Panc1 (cell line): ENCODE measurements around the gene MTHFSD. TPM values are rescaled to one million over a fixed set of nuclear protein-coding genes. Genes with fewer than 3 reads are reported as not detected.

Experiments
- ATAC-seq: fragments of 200-7000 bp; cut with Tn5 transposase; 2 replicates; pipeline ENCODE4 v1.9.1; 2020; ENCODE audit warnings: mild to moderate bottlenecking, moderate library complexity
- BruUV-seq: library from RNA; stranded (reverse); fragments of 400-500 nt; replicated peaks from 2 replicates; lab custom pipeline; 2021; lab: Mats Ljungman, UMichigan
- CTCF ChIA-PET: fragments of 300-600 bp; sonication (Branson Sonifier 250); formaldehyde crosslinking; loops from one replicate; lab custom pipeline; 2022; ENCODE audit warnings: antibody characterized with exemption; lab: Charles Lee
- POLR2A ChIA-PET: fragments of 300-600 bp; sonication (Branson Sonifier 250); formaldehyde crosslinking; loops from one replicate; lab custom pipeline; 2022; ENCODE audit warnings: antibody characterized with exemption; lab: Charles Lee
- DNase-seq: peaks from one replicate; pipeline ENCODE4 v3.0.0-alpha.2; 2010; ENCODE audit warnings: low read depth, low spot score
- H3K27ac ChIP-seq: 2 replicates; pipeline ENCODE4 v1.5.1; 2011; ENCODE audit warnings: mild to moderate bottlenecking, low read length, inconsistent platforms
- H3K27me3 ChIP-seq: fragments of 200-500 bp; sonication (Bioruptor generic); 2 replicates; pipeline ENCODE4 v1.6.0; 2014; ENCODE audit warnings: low read length, inconsistent platforms; ENCODE audit not compliant: control insufficient read depth, insufficient read depth
- H3K36me3 ChIP-seq: fragments of 200-500 bp; sonication (Bioruptor generic); 2 replicates; pipeline ENCODE4 v1.5.1; 2014; ENCODE audit warnings: inconsistent platforms, mild to moderate bottlenecking, low read length, moderate library complexity; ENCODE audit not compliant: control insufficient read depth, insufficient read depth
- H3K4me1 ChIP-seq: 2 replicates; pipeline ENCODE4 v1.5.1; 2011; ENCODE audit warnings: inconsistent platforms, mild to moderate bottlenecking, low read length, moderate library complexity; ENCODE audit not compliant: control insufficient read depth, insufficient read depth
- H3K4me3 ChIP-seq, 2 experiments: 2 replicates each; pipeline ENCODE4 v1.5.1; 2011 to 2012; ENCODE audit warnings: low read depth in 2 of 2, low read length in 2 of 2, mild to moderate bottlenecking in 2 of 2, inconsistent platforms in 1 of 2, moderate library complexity in 1 of 2
- H3K9me3 ChIP-seq: fragments of 200-500 bp; sonication (Bioruptor generic); 2 replicates; pipeline ENCODE4 v1.5.1; 2014; ENCODE audit warnings: low read depth, mild to moderate bottlenecking, inconsistent platforms, low read length, moderate library complexity; ENCODE audit not compliant: control insufficient read depth, insufficient read depth
- CTCF ChIP-seq: fragments of 450-650 bp; IDR thresholded peaks from 2 replicates; pipeline ENCODE4 v1.5.1; 2017; ENCODE audit warnings: mild to moderate bottlenecking
- POLR2AphosphoS5 ChIP-seq: IDR thresholded peaks from 2 replicates; pipeline ENCODE4 v1.6.1; 2012; ENCODE audit warnings: mild to moderate bottlenecking, low read depth, low read length, moderate library complexity
- REST ChIP-seq, 2 experiments: IDR thresholded peaks; 2 replicates each; pipeline ENCODE4 v1.6.1; 2011 to 2012; ENCODE audit warnings: low read depth in 2 of 2, control low read depth in 1 of 2, low read length in 1 of 2, mild to moderate bottlenecking in 1 of 2, moderate library complexity in 1 of 2; ENCODE audit not compliant: insufficient read depth in 1 of 2
- SIN3A ChIP-seq: IDR thresholded peaks from 2 replicates; pipeline ENCODE4 v1.6.1; 2012; ENCODE audit warnings: low read depth, mild to moderate bottlenecking, low read length, moderate library complexity, borderline replicate concordance; ENCODE audit not compliant: insufficient read depth
- TCF7L2 ChIP-seq: IDR thresholded peaks from 2 replicates; pipeline ENCODE4 v1.6.1; 2011; ENCODE audit warnings: mild to moderate bottlenecking, low read depth, low read length, inconsistent platforms
- in situ Hi-C: cut with HindIII; loops from 2 replicates; pipeline ENCODE4 v1.10.0; 2016; ENCODE audit warnings: low sequenced_read_pairs, low pct_unique_long_range_greater_than_20kb
- intact Hi-C: fragments of 100-400 bp; cut with micrococcal nuclease; formaldehyde crosslinking; loops from one replicate; pipeline ENCODE4 v1.10.0; 2022; ENCODE audit not compliant: unreplicated experiment
- total RNA-seq: library from RNA; stranded (reverse); gene quantifications from one replicate; pipeline ENCODE4 v1.2.1, GENCODE V29; 2021; ENCODE audit not compliant: unreplicated experiment

The MTHFSD gene
- total RNA-seq, 1 experiment from 2014 or later = 16.5 TPM

- ChIA-PET POLR2A (no interaction called here), CTCF (no interaction called here)
- Histone ChIP-seq H3K4me1 (peaks cover 6% of the 10 kb centered on the region), H3K36me3 (peaks cover 8% of the 10 kb centered on the region), H3K4me3 (no peak overlapping the region), H3K27me3 (no peaks in the 10 kb centered on the region), H3K27ac (no peak overlapping the region), H3K9me3 (no peaks in the 10 kb centered on the region)
- BruUV-seq = no TSS peak
- ATAC-seq (no peak), DNase-seq (no peak)
- intact Hi-C loops (no loop called here), in situ Hi-C loops (no loop called here)
- no peak for TF ChIP-seq TCF7L2
- TF ChIP-seq SIN3A = no peak
- no peak for TF ChIP-seq POLR2AphosphoS5
- TF ChIP-seq REST (IDR thresholded peaks at IDR 0.05; ENCODE audit: insufficient read depth in 1 of 2, low read depth in 2 of 2, low read length in 1 of 2) = no peak
- no peak for TF ChIP-seq CTCF
Measured at GRCh38 chr16:86553356-86553755, 1.7 kb downstream of the MTHFSD start.

- POLR2A ChIA-PET = no interaction called here
- Histone ChIP-seq H3K36me3 (peaks cover 8% of the 10 kb centered on the region), H3K27me3 (no peaks in the 10 kb centered on the region), H3K9me3 (no peaks in the 10 kb centered on the region), H3K4me1 (no peaks in the 10 kb centered on the region), H3K4me3 (no peak overlapping the region), H3K27ac (no peak overlapping the region)
- no TSS peak for BruUV-seq
- no peak for DNase-seq
- no peak for TF ChIP-seq CTCF
- TF ChIP-seq SIN3A = no peak
- TF ChIP-seq POLR2AphosphoS5 = no peak
- no peak for TF ChIP-seq TCF7L2
- no peak for TF ChIP-seq REST (IDR thresholded peaks at IDR 0.05; ENCODE audit: insufficient read depth in 1 of 2, low read depth in 2 of 2, low read length in 1 of 2)
- CTCF ChIA-PET = no interaction called here
- in situ Hi-C loops (no loop called here), intact Hi-C loops (no loop called here)
- no peak for ATAC-seq
Measured at GRCh38 chr16:86550281-86550680, 4.8 kb downstream of the MTHFSD start.
